HEK293 (cell line): Measurements from ENCODE around the gene MVB12B.

ENCODE experiments used
- GLIS1 ChIP-seq: fragments of 450-650 bp; formaldehyde crosslinking; IDR thresholded peaks from 2 replicates; pipeline ENCODE4 v1.5.1; 2016; ENCODE audit warnings: missing biosample characterization, missing genetic modification characterization
- HOXD13 ChIP-seq: sonication (generic); formaldehyde crosslinking; IDR thresholded peaks from 2 replicates; pipeline ENCODE4 v1.8.0; 2022; ENCODE audit warnings: missing genetic modification reagents, borderline replicate concordance
- KLF8 ChIP-seq: fragments of 450-650 bp; formaldehyde crosslinking; IDR thresholded peaks from 2 replicates; pipeline ENCODE4 v1.5.1; 2016; ENCODE audit warnings: missing biosample characterization, missing genetic modification characterization
- REPIN1 ChIP-seq: fragments of 450-650 bp; formaldehyde crosslinking; IDR thresholded peaks from 2 replicates; pipeline ENCODE4 v1.5.1; 2017; ENCODE audit warnings: missing biosample characterization, missing genetic modification characterization, low read depth
- SCRT2 ChIP-seq: fragments of 450-650 bp; formaldehyde crosslinking; IDR thresholded peaks from 2 replicates; pipeline ENCODE4 v1.5.1; 2016; ENCODE audit warnings: missing biosample characterization, missing genetic modification characterization
- ZNF10 ChIP-seq: fragments of 450-650 bp; formaldehyde crosslinking; IDR thresholded peaks from 2 replicates; pipeline ENCODE4 v1.5.1; 2017; ENCODE audit warnings: missing biosample characterization, missing genetic modification characterization
- ZNF174 ChIP-seq: fragments of 450-650 bp; formaldehyde crosslinking; IDR thresholded peaks from 2 replicates; pipeline ENCODE4 v1.5.0; 2017; ENCODE audit warnings: missing biosample characterization, mild to moderate bottlenecking, missing genetic modification characterization
- ZNF184 ChIP-seq: fragments of 450-650 bp; IDR thresholded peaks from 2 replicates; pipeline ENCODE4 v1.5.1; 2018; ENCODE audit warnings: missing biosample characterization, mild to moderate bottlenecking, missing genetic modification characterization
- ZNF423 ChIP-seq: fragments of 450-650 bp; formaldehyde crosslinking; IDR thresholded peaks from 2 replicates; pipeline ENCODE4 v1.5.1; 2016; ENCODE audit warnings: missing biosample characterization, missing genetic modification characterization
- TF ChIP-seq, protein P1 (sequence below): fragments of 450-650 bp; formaldehyde crosslinking; conservative IDR thresholded peaks from 2 replicates; pipeline ENCODE4 v1.5.1; 2016; ENCODE audit warnings: low read depth, missing biosample characterization, missing genetic modification characterization
- TF ChIP-seq, protein P2 (sequence below): fragments of 450-650 bp; formaldehyde crosslinking; IDR thresholded peaks from 2 replicates; pipeline ENCODE4 v1.5.1; 2017; ENCODE audit warnings: missing biosample characterization, missing genetic modification characterization
- TF ChIP-seq, protein P3 (sequence below): fragments of 450-650 bp; formaldehyde crosslinking; IDR thresholded peaks from 2 replicates; pipeline ENCODE4 v1.5.1; 2016; ENCODE audit warnings: missing biosample characterization, missing genetic modification characterization, borderline replicate concordance
- TF ChIP-seq, protein P4 (sequence below): fragments of 450-650 bp; formaldehyde crosslinking; IDR thresholded peaks from 2 replicates; pipeline ENCODE4 v1.5.1; 2016; ENCODE audit warnings: missing biosample characterization, missing genetic modification characterization

Gene MVB12B

DNA sequence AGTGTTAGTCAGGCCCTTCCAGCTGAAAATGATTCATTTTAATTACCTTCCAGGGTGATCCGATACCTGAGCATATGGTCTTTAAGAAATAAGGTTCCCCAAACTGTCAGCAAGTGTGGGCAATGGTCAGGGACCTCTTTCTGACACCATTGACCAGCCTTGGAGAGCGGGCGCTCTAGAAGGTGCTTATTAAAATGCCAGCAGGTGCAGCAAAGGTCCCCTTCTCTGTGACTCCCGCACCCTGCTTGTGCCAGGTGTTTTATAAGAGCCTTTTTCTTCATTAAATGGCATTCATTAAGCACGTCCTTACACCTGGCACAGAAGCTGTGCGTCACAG lies 85.3 kb downstream of the MVB12B start (continued):
- TF ChIP-seq, protein P1, sequence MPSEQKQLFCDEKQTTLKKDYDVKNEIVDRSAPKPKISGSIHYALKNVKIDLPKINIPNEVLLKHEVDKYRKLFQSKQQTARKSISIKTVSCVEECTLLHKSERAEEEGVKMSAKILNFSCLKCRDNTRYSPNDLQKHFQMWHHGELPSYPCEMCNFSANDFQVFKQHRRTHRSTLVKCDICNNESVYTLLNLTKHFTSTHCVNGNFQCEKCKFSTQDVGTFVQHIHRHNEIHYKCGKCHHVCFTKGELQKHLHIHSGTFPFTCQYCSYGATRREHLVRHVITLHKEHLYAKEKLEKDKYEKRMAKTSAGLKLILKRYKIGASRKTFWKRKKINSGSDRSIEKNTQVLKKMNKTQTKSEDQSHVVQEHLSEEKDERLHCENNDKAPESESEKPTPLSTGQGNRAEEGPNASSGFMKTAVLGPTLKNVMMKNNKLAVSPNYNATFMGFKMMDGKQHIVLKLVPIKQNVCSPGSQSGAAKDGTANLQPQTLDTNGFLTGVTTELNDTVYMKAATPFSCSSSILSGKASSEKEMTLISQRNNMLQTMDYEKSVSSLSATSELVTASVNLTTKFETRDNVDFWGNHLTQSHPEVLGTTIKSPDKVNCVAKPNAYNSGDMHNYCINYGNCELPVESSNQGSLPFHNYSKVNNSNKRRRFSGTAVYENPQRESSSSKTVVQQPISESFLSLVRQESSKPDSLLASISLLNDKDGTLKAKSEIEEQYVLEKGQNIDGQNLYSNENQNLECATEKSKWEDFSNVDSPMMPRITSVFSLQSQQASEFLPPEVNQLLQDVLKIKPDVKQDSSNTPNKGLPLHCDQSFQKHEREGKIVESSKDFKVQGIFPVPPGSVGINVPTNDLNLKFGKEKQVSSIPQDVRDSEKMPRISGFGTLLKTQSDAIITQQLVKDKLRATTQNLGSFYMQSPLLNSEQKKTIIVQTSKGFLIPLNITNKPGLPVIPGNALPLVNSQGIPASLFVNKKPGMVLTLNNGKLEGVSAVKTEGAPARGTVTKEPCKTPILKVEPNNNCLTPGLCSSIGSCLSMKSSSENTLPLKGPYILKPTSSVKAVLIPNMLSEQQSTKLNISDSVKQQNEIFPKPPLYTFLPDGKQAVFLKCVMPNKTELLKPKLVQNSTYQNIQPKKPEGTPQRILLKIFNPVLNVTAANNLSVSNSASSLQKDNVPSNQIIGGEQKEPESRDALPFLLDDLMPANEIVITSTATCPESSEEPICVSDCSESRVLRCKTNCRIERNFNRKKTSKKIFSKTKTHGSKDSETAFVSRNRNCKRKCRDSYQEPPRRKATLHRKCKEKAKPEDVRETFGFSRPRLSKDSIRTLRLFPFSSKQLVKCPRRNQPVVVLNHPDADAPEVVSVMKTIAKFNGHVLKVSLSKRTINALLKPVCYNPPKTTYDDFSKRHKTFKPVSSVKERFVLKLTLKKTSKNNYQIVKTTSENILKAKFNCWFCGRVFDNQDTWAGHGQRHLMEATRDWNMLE (tag by site-specific recombination): no peak
- TF ChIP-seq GLIS1 (tag by site-specific recombination) (no peak), REPIN1 (tag by site-specific recombination) (no peak), SCRT2 (tag by site-specific recombination) (no peak), ZNF184 (tag by site-specific recombination) (no peak), KLF8 (tag by site-specific recombination) (no peak), ZNF174 (tag by site-specific recombination) (no peak), HOXD13 (CRISPR knock-in tag) (no peak), ZNF10 (tag by site-specific recombination) (no peak), ZNF423 (tag by site-specific recombination) (no peak)
- TF ChIP-seq, protein P2, sequence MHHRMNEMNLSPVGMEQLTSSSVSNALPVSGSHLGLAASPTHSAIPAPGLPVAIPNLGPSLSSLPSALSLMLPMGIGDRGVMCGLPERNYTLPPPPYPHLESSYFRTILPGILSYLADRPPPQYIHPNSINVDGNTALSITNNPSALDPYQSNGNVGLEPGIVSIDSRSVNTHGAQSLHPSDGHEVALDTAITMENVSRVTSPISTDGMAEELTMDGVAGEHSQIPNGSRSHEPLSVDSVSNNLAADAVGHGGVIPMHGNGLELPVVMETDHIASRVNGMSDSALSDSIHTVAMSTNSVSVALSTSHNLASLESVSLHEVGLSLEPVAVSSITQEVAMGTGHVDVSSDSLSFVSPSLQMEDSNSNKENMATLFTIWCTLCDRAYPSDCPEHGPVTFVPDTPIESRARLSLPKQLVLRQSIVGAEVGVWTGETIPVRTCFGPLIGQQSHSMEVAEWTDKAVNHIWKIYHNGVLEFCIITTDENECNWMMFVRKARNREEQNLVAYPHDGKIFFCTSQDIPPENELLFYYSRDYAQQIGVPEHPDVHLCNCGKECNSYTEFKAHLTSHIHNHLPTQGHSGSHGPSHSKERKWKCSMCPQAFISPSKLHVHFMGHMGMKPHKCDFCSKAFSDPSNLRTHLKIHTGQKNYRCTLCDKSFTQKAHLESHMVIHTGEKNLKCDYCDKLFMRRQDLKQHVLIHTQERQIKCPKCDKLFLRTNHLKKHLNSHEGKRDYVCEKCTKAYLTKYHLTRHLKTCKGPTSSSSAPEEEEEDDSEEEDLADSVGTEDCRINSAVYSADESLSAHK (tag by site-specific recombination): no peak
- TF ChIP-seq, protein P3, sequence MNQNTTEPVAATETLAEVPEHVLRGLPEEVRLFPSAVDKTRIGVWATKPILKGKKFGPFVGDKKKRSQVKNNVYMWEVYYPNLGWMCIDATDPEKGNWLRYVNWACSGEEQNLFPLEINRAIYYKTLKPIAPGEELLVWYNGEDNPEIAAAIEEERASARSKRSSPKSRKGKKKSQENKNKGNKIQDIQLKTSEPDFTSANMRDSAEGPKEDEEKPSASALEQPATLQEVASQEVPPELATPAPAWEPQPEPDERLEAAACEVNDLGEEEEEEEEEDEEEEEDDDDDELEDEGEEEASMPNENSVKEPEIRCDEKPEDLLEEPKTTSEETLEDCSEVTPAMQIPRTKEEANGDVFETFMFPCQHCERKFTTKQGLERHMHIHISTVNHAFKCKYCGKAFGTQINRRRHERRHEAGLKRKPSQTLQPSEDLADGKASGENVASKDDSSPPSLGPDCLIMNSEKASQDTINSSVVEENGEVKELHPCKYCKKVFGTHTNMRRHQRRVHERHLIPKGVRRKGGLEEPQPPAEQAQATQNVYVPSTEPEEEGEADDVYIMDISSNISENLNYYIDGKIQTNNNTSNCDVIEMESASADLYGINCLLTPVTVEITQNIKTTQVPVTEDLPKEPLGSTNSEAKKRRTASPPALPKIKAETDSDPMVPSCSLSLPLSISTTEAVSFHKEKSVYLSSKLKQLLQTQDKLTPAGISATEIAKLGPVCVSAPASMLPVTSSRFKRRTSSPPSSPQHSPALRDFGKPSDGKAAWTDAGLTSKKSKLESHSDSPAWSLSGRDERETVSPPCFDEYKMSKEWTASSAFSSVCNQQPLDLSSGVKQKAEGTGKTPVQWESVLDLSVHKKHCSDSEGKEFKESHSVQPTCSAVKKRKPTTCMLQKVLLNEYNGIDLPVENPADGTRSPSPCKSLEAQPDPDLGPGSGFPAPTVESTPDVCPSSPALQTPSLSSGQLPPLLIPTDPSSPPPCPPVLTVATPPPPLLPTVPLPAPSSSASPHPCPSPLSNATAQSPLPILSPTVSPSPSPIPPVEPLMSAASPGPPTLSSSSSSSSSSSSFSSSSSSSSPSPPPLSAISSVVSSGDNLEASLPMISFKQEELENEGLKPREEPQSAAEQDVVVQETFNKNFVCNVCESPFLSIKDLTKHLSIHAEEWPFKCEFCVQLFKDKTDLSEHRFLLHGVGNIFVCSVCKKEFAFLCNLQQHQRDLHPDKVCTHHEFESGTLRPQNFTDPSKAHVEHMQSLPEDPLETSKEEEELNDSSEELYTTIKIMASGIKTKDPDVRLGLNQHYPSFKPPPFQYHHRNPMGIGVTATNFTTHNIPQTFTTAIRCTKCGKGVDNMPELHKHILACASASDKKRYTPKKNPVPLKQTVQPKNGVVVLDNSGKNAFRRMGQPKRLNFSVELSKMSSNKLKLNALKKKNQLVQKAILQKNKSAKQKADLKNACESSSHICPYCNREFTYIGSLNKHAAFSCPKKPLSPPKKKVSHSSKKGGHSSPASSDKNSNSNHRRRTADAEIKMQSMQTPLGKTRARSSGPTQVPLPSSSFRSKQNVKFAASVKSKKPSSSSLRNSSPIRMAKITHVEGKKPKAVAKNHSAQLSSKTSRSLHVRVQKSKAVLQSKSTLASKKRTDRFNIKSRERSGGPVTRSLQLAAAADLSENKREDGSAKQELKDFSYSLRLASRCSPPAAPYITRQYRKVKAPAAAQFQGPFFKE (tag by site-specific recombination): no peak
- TF ChIP-seq, protein P4, sequence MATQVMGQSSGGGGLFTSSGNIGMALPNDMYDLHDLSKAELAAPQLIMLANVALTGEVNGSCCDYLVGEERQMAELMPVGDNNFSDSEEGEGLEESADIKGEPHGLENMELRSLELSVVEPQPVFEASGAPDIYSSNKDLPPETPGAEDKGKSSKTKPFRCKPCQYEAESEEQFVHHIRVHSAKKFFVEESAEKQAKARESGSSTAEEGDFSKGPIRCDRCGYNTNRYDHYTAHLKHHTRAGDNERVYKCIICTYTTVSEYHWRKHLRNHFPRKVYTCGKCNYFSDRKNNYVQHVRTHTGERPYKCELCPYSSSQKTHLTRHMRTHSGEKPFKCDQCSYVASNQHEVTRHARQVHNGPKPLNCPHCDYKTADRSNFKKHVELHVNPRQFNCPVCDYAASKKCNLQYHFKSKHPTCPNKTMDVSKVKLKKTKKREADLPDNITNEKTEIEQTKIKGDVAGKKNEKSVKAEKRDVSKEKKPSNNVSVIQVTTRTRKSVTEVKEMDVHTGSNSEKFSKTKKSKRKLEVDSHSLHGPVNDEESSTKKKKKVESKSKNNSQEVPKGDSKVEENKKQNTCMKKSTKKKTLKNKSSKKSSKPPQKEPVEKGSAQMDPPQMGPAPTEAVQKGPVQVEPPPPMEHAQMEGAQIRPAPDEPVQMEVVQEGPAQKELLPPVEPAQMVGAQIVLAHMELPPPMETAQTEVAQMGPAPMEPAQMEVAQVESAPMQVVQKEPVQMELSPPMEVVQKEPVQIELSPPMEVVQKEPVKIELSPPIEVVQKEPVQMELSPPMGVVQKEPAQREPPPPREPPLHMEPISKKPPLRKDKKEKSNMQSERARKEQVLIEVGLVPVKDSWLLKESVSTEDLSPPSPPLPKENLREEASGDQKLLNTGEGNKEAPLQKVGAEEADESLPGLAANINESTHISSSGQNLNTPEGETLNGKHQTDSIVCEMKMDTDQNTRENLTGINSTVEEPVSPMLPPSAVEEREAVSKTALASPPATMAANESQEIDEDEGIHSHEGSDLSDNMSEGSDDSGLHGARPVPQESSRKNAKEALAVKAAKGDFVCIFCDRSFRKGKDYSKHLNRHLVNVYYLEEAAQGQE (tag by site-specific recombination): no peak
